HL-60/S4 treated with retinoic acid at 250 ng/mL for 4 days and 3 days (cell line): Measurements from ENCODE around the gene NPLOC4.
"Not testable (repeated sequence)": the region's sequence is repeated elsewhere in the genome, so short reads cannot be mapped to it uniquely, and the experiment has no call there.

Source experiments
- in situ Hi-C: fragments of 300-500 bp; cut with MboI; formaldehyde crosslinking; loops from 2 replicates; pipeline ENCODE4 v1.7.0; 2022; ENCODE audit warnings: low sequenced_read_pairs

The NPLOC4 gene

GRCh38 chr17:81589612-81590011 lies 47.3 kb downstream of the NPLOC4 start:
- in situ Hi-C loops, result no loop called here

- in situ Hi-C loops, result no loop called here
Measured at GRCh38 chr17:81586096-81586495, 50.8 kb downstream of the NPLOC4 start.

- in situ Hi-C loops, result not testable (repeated sequence)
Measured at GRCh38 chr17:81584771-81585170, 52.1 kb downstream of the NPLOC4 start.

- in situ Hi-C loops, result no loop called here
Measured at GRCh38 chr17:81583589-81584342, 53.1 kb downstream of the NPLOC4 start.

- in situ Hi-C loops, result no loop called here
Measured at GRCh38 chr17:81582749-81583148, 54.2 kb downstream of the NPLOC4 start.

GRCh38 chr17:81582341-81582740 lies 54.6 kb downstream of the NPLOC4 start:
- in situ Hi-C loops, result no loop called here

- in situ Hi-C loops, result no loop called here
Measured at GRCh38 chr17:81581758-81582157, 55.2 kb downstream of the NPLOC4 start.

- in situ Hi-C loops, result no loop called here
Measured at GRCh38 chr17:81580481-81580880, 56.4 kb downstream of the NPLOC4 start.

GRCh38 chr17:81579821-81580321 lies 57.0 kb downstream of the NPLOC4 start:
- in situ Hi-C loops, result no loop called here

GRCh38 chr17:81579298-81579697 lies 57.6 kb downstream of the NPLOC4 start:
- in situ Hi-C loops, result no loop called here

GRCh38 chr17:81578561-81579225 lies 58.2 kb downstream of the NPLOC4 start:
- in situ Hi-C loops, result no loop called here

- in situ Hi-C loops, result no loop called here
Measured at GRCh38 chr17:81578038-81578441, 58.9 kb downstream of the NPLOC4 start.

- in situ Hi-C loops, result no loop called here
Measured at GRCh38 chr17:81577278-81578000, 59.5 kb downstream of the NPLOC4 start.

GRCh38 chr17:81576621-81577277 lies 60.2 kb downstream of the NPLOC4 start:
- in situ Hi-C loops, result no loop called here

- in situ Hi-C loops, result no loop called here
Measured at GRCh38 chr17:81575836-81576235, 61.1 kb downstream of the NPLOC4 start.

GRCh38 chr17:81574643-81574956 lies 62.3 kb downstream of the NPLOC4 start:
- in situ Hi-C loops, result no loop called here

GRCh38 chr17:81573794-81574642 lies 62.9 kb downstream of the NPLOC4 start:
- in situ Hi-C loops, result no loop called here

GRCh38 chr17:81572563-81573168 lies 64.2 kb downstream of the NPLOC4 start:
- in situ Hi-C loops, result no loop called here

GRCh38 chr17:81570964-81571363 lies 65.9 kb downstream of the NPLOC4 start:
- in situ Hi-C loops, result no loop called here

GRCh38 chr17:81569986-81570514 lies 66.9 kb downstream of the NPLOC4 start:
- in situ Hi-C loops, result no loop called here
